Measurements from ENCODE around the gene C1RL.

C1RL gene

DNA sequence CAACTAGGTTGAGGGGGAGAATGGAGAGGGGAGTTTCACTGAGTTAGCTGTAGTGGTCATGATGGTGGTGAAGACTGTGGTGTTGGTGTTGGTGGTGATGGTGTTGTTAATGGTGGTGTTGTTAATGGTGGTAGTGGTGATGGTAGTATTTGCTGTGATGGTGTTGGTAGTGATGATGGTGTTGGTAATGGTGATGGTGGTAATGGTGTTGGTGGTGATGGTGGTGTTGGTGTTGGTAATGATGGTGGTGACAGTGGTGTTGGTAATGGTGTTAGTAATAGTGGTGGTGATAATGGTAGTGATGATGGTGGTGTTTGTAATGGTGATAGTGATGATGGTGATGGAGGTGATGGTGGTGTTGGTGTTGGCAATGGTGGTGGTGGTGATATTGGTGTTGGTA is 25.9 kb downstream of the C1RL start:
- TF ChIP-seq, protein P1, sequence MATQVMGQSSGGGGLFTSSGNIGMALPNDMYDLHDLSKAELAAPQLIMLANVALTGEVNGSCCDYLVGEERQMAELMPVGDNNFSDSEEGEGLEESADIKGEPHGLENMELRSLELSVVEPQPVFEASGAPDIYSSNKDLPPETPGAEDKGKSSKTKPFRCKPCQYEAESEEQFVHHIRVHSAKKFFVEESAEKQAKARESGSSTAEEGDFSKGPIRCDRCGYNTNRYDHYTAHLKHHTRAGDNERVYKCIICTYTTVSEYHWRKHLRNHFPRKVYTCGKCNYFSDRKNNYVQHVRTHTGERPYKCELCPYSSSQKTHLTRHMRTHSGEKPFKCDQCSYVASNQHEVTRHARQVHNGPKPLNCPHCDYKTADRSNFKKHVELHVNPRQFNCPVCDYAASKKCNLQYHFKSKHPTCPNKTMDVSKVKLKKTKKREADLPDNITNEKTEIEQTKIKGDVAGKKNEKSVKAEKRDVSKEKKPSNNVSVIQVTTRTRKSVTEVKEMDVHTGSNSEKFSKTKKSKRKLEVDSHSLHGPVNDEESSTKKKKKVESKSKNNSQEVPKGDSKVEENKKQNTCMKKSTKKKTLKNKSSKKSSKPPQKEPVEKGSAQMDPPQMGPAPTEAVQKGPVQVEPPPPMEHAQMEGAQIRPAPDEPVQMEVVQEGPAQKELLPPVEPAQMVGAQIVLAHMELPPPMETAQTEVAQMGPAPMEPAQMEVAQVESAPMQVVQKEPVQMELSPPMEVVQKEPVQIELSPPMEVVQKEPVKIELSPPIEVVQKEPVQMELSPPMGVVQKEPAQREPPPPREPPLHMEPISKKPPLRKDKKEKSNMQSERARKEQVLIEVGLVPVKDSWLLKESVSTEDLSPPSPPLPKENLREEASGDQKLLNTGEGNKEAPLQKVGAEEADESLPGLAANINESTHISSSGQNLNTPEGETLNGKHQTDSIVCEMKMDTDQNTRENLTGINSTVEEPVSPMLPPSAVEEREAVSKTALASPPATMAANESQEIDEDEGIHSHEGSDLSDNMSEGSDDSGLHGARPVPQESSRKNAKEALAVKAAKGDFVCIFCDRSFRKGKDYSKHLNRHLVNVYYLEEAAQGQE (IDR thresholded peaks at IDR 0.05; ENCODE audit: low read depth) = no peak
- TF ChIP-seq, protein P2, sequence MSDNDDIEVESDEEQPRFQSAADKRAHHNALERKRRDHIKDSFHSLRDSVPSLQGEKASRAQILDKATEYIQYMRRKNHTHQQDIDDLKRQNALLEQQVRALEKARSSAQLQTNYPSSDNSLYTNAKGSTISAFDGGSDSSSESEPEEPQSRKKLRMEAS (IDR thresholded peaks at IDR 0.05) = no peak

DNA sequence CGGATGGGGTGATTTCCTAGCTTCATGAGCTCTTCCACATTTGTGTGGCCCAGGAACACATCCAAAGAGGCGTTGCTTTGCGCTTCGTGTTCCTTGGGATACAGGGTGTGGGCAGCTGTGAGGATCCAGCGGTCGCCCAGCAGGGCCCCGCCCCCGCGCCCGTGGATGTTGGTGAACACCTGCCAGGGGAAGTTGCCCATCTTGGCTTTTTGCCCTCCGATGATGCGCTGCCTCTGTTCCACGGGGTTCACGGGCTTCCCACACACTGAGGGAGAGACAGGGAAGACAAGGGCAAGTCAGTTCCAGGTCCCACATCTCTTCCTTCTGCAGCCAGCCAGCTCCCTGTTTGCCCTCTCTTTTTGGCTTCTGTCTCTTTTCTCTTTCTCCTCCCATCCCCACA is 28.0 kb downstream of the C1RL start:
- TF ChIP-seq CREB1 (IDR thresholded peaks at IDR 0.05; ENCODE audit: low read depth) = no peak
- no peak for TF ChIP-seq TAF1 (IDR thresholded peaks at IDR 0.05; ENCODE audit: low read depth)
- no peak for TF ChIP-seq EGR1 (IDR thresholded peaks at IDR 0.05)
- TF ChIP-seq YY1 (IDR thresholded peaks at IDR 0.05; ENCODE audit: low read depth) = no peak
- TF ChIP-seq EP300 (IDR thresholded peaks at IDR 0.05; ENCODE audit: borderline replicate concordance) = no peak
- no peak for TF ChIP-seq TCF12 (IDR thresholded peaks at IDR 0.05; ENCODE audit: low read depth)
- TF ChIP-seq, protein P3, sequence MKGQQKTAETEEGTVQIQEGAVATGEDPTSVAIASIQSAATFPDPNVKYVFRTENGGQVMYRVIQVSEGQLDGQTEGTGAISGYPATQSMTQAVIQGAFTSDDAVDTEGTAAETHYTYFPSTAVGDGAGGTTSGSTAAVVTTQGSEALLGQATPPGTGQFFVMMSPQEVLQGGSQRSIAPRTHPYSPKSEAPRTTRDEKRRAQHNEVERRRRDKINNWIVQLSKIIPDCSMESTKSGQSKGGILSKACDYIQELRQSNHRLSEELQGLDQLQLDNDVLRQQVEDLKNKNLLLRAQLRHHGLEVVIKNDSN (IDR thresholded peaks at IDR 0.05) = no peak
- TF ChIP-seq, protein P2 (IDR thresholded peaks at IDR 0.05) = no peak
- no peak for TF ChIP-seq ZBTB7A (IDR thresholded peaks at IDR 0.05; ENCODE audit: low read depth)
- TF ChIP-seq RAD21 (IDR thresholded peaks at IDR 0.05; ENCODE audit: low read depth) = no peak
- no peak for TF ChIP-seq FOXM1 (IDR thresholded peaks at IDR 0.05; ENCODE audit: borderline replicate concordance, low read depth)
- TF ChIP-seq, protein P1 (IDR thresholded peaks at IDR 0.05; ENCODE audit: low read depth) = no peak
- TF ChIP-seq NFIC (IDR thresholded peaks at IDR 0.05) = no peak
- no peak for TF ChIP-seq CEBPB (IDR thresholded peaks at IDR 0.05)
- no peak for TF ChIP-seq TEAD4 (IDR thresholded peaks at IDR 0.05)

DNA sequence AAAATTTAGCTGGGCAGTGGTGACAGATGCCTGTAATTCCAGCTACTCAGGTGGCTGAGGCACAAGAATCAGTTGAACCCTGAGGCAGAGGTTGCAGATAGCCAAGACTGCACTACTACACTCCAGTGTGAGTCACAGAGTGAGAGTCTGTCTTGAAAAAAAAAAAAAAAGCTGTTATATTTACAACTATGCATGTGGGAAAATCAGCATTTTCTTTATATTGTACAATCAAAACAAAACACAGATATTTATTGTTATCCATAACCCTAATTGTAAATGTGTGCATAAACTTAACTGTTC is 29.2 kb downstream of the C1RL start:
- no peak for TF ChIP-seq CREB1 (IDR thresholded peaks at IDR 0.05; ENCODE audit: low read depth)
- TF ChIP-seq YY1 (IDR thresholded peaks at IDR 0.05; ENCODE audit: low read depth) = no peak
- no peak for TF ChIP-seq NFIC (IDR thresholded peaks at IDR 0.05)
- no peak for TF ChIP-seq EP300 (IDR thresholded peaks at IDR 0.05; ENCODE audit: borderline replicate concordance)
- no peak for TF ChIP-seq TAF1 (IDR thresholded peaks at IDR 0.05; ENCODE audit: low read depth)
- TF ChIP-seq EGR1 (IDR thresholded peaks at IDR 0.05) = no peak
- no peak for TF ChIP-seq ZBTB7A (IDR thresholded peaks at IDR 0.05; ENCODE audit: low read depth)
- no peak for TF ChIP-seq RAD21 (IDR thresholded peaks at IDR 0.05; ENCODE audit: low read depth)
- TF ChIP-seq, protein P2 (IDR thresholded peaks at IDR 0.05) = no peak
- TF ChIP-seq FOXM1 (IDR thresholded peaks at IDR 0.05; ENCODE audit: borderline replicate concordance, low read depth) = no peak

GRCh38 chr12:7078163-7078562 is 30.9 kb downstream of the C1RL start:
- TF ChIP-seq TAF1 (IDR thresholded peaks at IDR 0.05; ENCODE audit: low read depth) = no peak
- no peak for TF ChIP-seq EGR1 (IDR thresholded peaks at IDR 0.05)
- TF ChIP-seq, protein P3 (IDR thresholded peaks at IDR 0.05) = no peak
- no peak for TF ChIP-seq CREB1 (IDR thresholded peaks at IDR 0.05; ENCODE audit: low read depth)
- TF ChIP-seq TEAD4 (IDR thresholded peaks at IDR 0.05) = no peak
- TF ChIP-seq TCF12 (IDR thresholded peaks at IDR 0.05; ENCODE audit: low read depth) = no peak
- no peak for TF ChIP-seq FOXM1 (IDR thresholded peaks at IDR 0.05; ENCODE audit: borderline replicate concordance, low read depth)
- TF ChIP-seq CEBPB (IDR thresholded peaks at IDR 0.05) = no peak
- TF ChIP-seq, protein P2 (IDR thresholded peaks at IDR 0.05) = no peak

DNA sequence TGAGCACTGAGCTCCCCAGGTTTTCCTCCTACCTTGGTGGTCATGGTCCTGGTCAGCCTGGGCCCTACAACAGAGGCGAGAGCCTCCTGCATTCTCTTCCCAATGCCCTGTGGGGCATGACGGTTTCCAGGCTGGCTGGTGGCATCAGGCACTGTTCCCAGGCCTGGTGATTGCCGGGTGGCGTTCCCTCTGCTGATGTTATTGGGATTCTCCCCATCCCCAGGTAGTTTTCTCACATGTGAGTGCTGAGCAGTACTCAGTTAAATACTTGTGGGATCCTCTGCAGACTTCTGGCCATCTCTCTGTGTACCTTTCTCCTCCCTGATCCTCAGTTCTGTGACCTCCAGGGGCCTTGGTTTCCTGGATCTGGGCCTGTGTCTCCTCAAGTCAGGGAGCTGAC is 32.5 kb downstream of the C1RL start:
- TF ChIP-seq, protein P1 (IDR thresholded peaks at IDR 0.05; ENCODE audit: low read depth) = no peak
- TF ChIP-seq RAD21 (IDR thresholded peaks at IDR 0.05; ENCODE audit: low read depth) = no peak
- no peak for TF ChIP-seq EP300 (IDR thresholded peaks at IDR 0.05; ENCODE audit: borderline replicate concordance)
- TF ChIP-seq EGR1 (IDR thresholded peaks at IDR 0.05) = no peak
- TF ChIP-seq, protein P2 (IDR thresholded peaks at IDR 0.05) = no peak
- no peak for TF ChIP-seq TEAD4 (IDR thresholded peaks at IDR 0.05)
- no peak for TF ChIP-seq NFIC (IDR thresholded peaks at IDR 0.05)
- TF ChIP-seq FOXM1 (IDR thresholded peaks at IDR 0.05; ENCODE audit: borderline replicate concordance, low read depth) = no peak
